Tibial nerve (tissue), 4 donors: ENCODE data around the gene ZNRF1. TPM values are rescaled to one million over a fixed set of nuclear protein-coding genes. Genes with fewer than 3 reads are reported as not detected.

Source experiments
- DNase-seq, 2 donors: peaks; one replicate each; pipeline ENCODE4 v3.0.0-alpha.2; 2019; ENCODE audit warnings: low spot score in 2 of 2
- H3K27ac ChIP-seq, 4 donors: fragments of 200-600 bp; sonication (generic) in 3 of 4; one replicate each; pipeline ENCODE4 v1.5.1; 2017 to 2019; ENCODE audit warnings: mild to moderate bottlenecking in 1 of 4
- H3K27me3 ChIP-seq, 2 donors: fragments of 200-600 bp; sonication (generic) in 1 of 2; one replicate each; pipeline versions ENCODE4 v1.5.1 to v1.6.0; 2017 to 2019
- H3K36me3 ChIP-seq, 3 donors: fragments of 200-600 bp; sonication (generic); one replicate each; pipeline ENCODE4 v1.5.1; 2018 to 2019
- H3K4me1 ChIP-seq, 4 donors: fragments of 200-600 bp; sonication (generic) in 3 of 4; one replicate each; pipeline ENCODE4 v1.5.1; 2017 to 2019
- H3K4me3 ChIP-seq, 4 donors: fragments of 200-600 bp; sonication (generic) in 3 of 4; one replicate each; pipeline ENCODE4 v1.5.1; 2017 to 2019; ENCODE audit warnings: mild to moderate bottlenecking in 1 of 4, moderate library complexity in 1 of 4
- H3K9me3 ChIP-seq, 4 donors: fragments of 200-600 bp; sonication (generic) in 3 of 4; one replicate each; pipeline ENCODE4 v1.5.1; 2017 to 2019
- EP300 ChIP-seq, 2 donors: sonication (generic); formaldehyde crosslinking; IDR thresholded peaks; one replicate each; pipeline ENCODE4 v1.6.1; 2017; ENCODE audit warnings: antibody characterized with exemption in 2 of 2, mild to moderate bottlenecking in 1 of 2
- POLR2A ChIP-seq, 2 donors: fragments of 450-650 bp; IDR thresholded peaks; one replicate each; pipeline ENCODE4 v1.6.1; 2017; ENCODE audit warnings: antibody characterized with exemption in 2 of 2, mild to moderate bottlenecking in 2 of 2, moderate library complexity in 2 of 2
- WGBS, 2 donors: methylation state at CpG; one replicate each; pipeline ENCODE4 v1.1.5; 2018; 5-methylcytosine and 5-hydroxymethylcytosine counted together
- total RNA-seq, 4 donors: library from RNA; depleted of rRNA; stranded (reverse); fragments of >200 nt; gene quantifications; one replicate each; pipeline ENCODE4 v1.1.0, GENCODE V29; 2016
- TF ChIP-seq, protein P1 (sequence below), 5 experiments: fragments of 200-600 bp in 3 of 5; fragments of 450-650 bp in 2 of 5; sonication (generic) in 3 of 5; IDR thresholded peaks; one replicate each; pipeline ENCODE4 v1.5.1; 2016 to 2019; ENCODE audit warnings: antibody characterized with exemption in 5 of 5, mild to moderate bottlenecking in 3 of 5, moderate library complexity in 2 of 5

ZNRF1 gene
- total RNA-seq, 4 donors from 2014 or later, result 10.3 to 31.4 (median 14.7) TPM

GRCh38 chr16:75042426-75043174 is 43.8 kb downstream of the ZNRF1 start:
- Histone ChIP-seq H3K36me3 (peaks cover 0 to 5% (median 0%) of the 10 kb centered on the region in 3 donors), H3K27me3 (no peaks in the 10 kb centered on the region), H3K9me3 (peaks cover 0 to 13% (median 0%) of the 10 kb centered on the region in 4 donors), H3K4me1 (peaks cover 0 to 38% (median 8%) of the 10 kb centered on the region in 4 donors), H3K27ac (peak overlapping the region in 2 of 4 donors; percentile 43 to 58), H3K4me3 (no peak overlapping the region)
- 73 to 74% methylated on average over 8 of the region's 8 CpGs for WGBS, 2 donors
- TF ChIP-seq EP300 (IDR thresholded peaks at IDR 0.05), result no peak
- no peak for TF ChIP-seq POLR2A (IDR thresholded peaks at IDR 0.05)
- TF ChIP-seq, protein P1, sequence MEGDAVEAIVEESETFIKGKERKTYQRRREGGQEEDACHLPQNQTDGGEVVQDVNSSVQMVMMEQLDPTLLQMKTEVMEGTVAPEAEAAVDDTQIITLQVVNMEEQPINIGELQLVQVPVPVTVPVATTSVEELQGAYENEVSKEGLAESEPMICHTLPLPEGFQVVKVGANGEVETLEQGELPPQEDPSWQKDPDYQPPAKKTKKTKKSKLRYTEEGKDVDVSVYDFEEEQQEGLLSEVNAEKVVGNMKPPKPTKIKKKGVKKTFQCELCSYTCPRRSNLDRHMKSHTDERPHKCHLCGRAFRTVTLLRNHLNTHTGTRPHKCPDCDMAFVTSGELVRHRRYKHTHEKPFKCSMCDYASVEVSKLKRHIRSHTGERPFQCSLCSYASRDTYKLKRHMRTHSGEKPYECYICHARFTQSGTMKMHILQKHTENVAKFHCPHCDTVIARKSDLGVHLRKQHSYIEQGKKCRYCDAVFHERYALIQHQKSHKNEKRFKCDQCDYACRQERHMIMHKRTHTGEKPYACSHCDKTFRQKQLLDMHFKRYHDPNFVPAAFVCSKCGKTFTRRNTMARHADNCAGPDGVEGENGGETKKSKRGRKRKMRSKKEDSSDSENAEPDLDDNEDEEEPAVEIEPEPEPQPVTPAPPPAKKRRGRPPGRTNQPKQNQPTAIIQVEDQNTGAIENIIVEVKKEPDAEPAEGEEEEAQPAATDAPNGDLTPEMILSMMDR (IDR thresholded peaks at IDR 0.05), result no peak
- no peak for DNase-seq

GRCh38 chr16:75043175-75043895 is 44.5 kb downstream of the ZNRF1 start:
- peaks cover 0 to 42% (median 8%) of the 10 kb centered on the region in 4 donors for H3K4me1 ChIP-seq
- H3K27me3 ChIP-seq, result no peaks in the 10 kb centered on the region
- peaks cover 0 to 6% (median 0%) of the 10 kb centered on the region in 4 donors for H3K9me3 ChIP-seq
- TF ChIP-seq POLR2A (IDR thresholded peaks at IDR 0.05) (no peak), EP300 (IDR thresholded peaks at IDR 0.05) (no peak)
- TF ChIP-seq, protein P1 (IDR thresholded peaks at IDR 0.05), result no peak
- peak overlapping the region in 2 of 4 donors; percentile 43 to 58 for H3K27ac ChIP-seq
- WGBS, 2 donors, result 96% methylated on average over 2 of the region's 2 CpGs
- peaks cover 0 to under 1% (median 0%) of the 10 kb centered on the region in 3 donors for H3K36me3 ChIP-seq
- no peak overlapping the region for H3K4me3 ChIP-seq
- DNase-seq, result no peak

DNA sequence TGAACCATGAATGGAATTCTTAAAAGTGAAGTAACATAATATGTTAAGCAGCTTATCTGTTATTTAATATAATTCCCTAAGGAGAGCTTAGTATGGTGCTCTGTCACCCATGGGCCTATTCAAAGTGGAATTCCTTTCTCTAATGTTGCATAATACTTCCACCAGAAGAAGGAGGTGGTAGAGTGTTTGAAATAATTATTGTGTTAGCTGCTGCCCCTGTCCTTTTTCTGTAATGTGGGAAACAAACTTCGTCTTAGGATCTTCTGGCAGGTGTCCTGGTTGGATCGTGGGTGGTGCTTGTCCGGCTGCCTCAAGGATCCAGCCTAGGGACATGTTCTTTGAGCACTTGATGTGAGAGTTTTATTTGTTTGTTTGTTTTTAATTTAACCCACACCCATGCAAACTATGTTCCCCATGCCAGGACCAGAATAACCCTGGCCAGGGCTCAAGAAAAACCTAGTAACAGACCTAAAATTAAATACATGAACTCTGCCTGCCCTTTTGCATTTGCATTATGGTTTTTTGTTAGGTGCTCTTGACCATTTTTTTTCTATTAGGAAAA is 46.1 kb downstream of the ZNRF1 start:
- Histone ChIP-seq H3K4me3 (no peak overlapping the region), H3K27ac (peak overlapping the region in 3 of 4 donors; percentile 10 to 76 (median 50)), H3K4me1 (peaks cover 0 to 45% (median 8%) of the 10 kb centered on the region in 4 donors), H3K27me3 (no peaks in the 10 kb centered on the region), H3K9me3 (no peaks in the 10 kb centered on the region), H3K36me3 (no peaks in the 10 kb centered on the region)
- DNase-seq, result peak; percentile 35 to 48
- 27 to 32% methylated on average over 3 of the region's 3 CpGs for WGBS, 2 donors
- TF ChIP-seq, protein P1 (IDR thresholded peaks at IDR 0.05), result no peak
- TF ChIP-seq EP300 (IDR thresholded peaks at IDR 0.05) (peak; percentile 38 to 61), POLR2A (IDR thresholded peaks at IDR 0.05) (no peak)

DNA sequence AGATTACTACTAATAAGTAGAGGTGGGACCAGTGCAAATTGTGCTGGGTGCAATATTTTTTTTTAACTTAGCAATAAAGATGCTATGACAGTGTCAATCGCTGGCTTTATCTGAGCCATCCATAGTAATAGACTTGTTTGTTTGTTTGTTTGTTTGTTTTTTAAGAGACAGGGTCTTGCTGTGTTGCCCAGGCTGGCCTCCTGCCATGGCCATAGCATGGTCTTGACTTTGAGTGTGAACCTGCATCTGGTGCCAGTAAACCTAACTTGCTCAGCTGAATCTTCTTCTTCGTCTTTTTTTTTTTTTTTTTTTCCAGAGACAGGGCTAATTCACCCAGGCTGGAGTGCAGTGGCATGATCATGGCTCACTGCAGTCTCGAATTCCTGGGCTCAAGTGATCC is 46.6 kb downstream of the ZNRF1 start:
- Histone ChIP-seq H3K9me3 (no peaks in the 10 kb centered on the region), H3K27me3 (no peaks in the 10 kb centered on the region), H3K36me3 (no peaks in the 10 kb centered on the region), H3K27ac (peak overlapping the region in 3 of 4 donors; percentile 10 to 76 (median 50)), H3K4me1 (peaks cover 0 to 45% (median 8%) of the 10 kb centered on the region in 4 donors), H3K4me3 (no peak overlapping the region)
- 67 to 74% methylated on average over 3 of the region's 3 CpGs for WGBS, 2 donors
- no peak for DNase-seq
- TF ChIP-seq, protein P1 (IDR thresholded peaks at IDR 0.05), result no peak
- no peak for TF ChIP-seq EP300 (IDR thresholded peaks at IDR 0.05)
- no peak for TF ChIP-seq POLR2A (IDR thresholded peaks at IDR 0.05)
